ENCODE results near the gene CCDC157.
A peak's percentile ranks its signal among the peaks of the same experiment; 100 is the strongest.

Gene CCDC157

DNA sequence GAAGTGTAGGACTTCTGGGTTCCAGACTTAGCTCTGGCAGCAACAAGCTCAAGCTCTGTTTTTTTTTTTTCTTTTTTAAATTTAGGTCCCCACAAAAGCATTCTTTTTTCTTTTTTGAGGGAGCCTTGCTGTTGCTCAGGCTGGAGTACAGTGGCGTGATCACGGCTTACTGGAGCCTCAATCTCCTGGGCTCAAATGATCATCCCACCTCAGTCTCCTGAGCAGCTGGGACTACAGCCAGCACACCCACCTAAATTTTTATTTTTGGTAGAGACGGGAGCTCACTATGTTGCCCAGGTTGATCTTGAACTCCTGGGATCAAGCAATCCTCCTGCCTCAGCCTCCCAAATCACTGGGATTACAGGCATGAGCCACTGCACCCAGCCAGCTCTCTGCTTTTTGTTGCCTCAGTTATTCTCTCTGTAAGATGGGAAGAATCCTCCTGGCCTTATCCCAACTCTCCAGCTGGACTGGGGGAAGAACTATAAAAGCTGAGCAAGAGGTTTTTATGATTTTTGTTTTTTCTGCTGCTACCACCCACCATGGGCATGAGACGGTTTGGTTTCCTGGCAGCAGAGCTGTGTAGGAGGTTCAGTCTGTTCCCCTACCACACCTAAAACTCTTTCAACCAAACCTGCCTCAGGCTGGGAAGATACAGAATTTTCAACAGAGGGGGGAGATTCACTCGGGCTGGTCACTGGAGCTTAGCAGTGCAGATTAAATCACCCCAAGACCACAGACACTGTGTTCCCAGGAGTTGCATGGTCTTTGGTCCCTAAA lies 57.1 kb downstream of the CCDC157 start:
- no peak for DNase-seq (ENCODE audit: low spot score)

DNA sequence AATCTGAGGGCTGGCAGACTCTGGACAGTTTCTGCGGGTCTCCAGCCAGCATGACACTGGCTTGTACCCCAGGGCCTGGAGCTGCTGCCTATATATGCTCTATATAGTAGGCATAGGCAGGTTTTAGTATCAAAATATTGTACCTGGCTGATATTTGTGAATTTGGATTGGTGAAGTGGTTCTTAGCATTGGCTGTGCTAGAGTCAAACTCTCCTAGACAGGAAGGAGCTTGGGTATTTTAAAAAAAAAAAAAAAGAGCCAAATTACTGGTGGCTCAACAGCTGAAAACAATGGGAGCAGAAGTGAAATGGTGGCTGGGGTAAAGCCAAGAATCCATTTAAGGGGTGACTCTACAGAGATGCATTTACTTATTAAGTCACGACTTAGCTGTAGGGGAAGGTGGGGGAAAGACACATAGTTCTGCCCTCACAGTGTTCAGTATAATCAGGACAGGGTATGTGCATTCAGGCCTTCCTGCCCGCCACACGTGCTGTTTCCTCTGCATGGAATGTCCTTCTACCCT lies 57.8 kb downstream of the CCDC157 start:
- no peak for DNase-seq (ENCODE audit: low spot score)

DNA sequence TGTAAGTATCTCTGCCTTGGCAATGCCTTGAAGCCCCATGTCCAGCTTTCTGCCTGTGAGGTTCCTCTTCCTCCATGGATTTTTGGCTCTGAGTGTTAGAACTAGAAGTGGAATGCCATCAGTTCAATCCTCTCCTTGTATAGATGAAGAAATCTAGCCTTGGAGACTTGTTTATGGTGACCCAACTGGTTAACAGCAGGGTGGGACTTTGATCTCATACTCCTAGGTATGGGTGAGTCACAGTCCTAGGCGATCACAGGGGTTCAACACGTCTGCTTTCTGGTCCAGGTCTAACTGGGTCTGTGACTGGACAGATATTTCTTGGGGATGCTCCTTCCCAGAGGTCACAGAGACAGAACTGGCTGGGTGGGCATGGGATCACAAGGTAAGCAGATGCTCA lies 59.6 kb downstream of the CCDC157 start:
- no peak for DNase-seq (ENCODE audit: low spot score)

DNA sequence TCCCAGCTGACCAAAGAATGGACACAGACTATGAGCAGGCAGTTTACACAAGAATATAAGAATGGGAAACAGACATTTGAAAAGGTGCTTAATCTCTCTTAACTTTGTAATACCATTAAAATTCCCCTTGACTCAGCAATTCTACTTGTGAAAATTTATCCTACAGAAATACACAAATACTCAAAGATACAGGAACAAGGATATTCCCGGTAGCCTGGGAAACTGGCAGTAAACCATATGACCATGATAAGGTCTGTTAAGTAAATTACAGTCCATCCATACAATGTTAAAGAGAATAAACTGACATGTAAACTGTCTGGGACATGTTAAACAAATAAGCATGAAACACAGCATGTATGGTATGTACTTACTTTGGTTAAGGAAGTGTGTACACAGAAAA lies 60.0 kb downstream of the CCDC157 start:
- DNase-seq (ENCODE audit: low spot score) = no peak

DNA sequence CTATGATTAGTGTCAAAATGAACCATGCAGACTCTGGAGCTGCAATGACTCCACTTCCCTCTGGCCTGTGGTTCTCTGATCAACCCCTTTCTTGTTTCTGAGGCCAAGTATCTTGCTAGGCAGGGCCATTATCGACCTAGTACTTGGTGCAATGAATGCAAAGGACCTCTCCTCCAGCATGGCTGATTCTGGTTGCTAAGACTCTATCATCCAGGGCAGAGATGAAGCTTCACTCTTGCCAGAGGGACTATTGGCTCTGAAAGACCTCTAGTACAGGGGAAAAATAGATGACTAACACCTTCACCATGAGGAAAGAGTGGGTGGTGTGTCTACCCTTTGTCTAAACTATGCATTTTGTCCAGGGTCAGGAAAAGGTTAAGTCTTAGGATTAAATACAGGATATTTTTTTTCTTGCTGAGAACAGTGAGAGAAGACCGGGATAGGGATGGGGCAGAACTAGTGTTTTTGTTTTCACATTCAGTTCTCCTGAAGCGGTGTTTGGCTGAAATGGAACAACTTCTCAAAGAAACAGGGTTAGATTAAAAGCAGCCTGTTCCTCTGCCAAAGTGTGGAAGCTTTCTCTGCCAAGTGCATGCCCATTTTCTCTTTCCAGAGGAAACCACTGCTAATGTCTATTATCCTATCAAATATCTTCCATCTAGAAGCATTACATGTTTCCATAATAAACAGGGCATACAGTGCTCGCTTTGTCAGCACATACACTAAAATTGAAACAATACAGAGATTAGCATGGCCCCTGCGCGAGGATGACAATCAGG lies 63.7 kb downstream of the CCDC157 start:
- DNase-seq (ENCODE audit: low spot score) = peak; percentile 45

- DNase-seq (ENCODE audit: low spot score) = no peak
These were observed 65.1 kb downstream of the CCDC157 start for GRCh38 chr22:30421695-30422480.

- DNase-seq (ENCODE audit: low spot score) = peak; percentile 88
These were observed 65.9 kb downstream of the CCDC157 start for GRCh38 chr22:30422481-30423300.

- DNase-seq (ENCODE audit: low spot score) = no peak
These were observed 66.6 kb downstream of the CCDC157 start for GRCh38 chr22:30423301-30423958.

DNA sequence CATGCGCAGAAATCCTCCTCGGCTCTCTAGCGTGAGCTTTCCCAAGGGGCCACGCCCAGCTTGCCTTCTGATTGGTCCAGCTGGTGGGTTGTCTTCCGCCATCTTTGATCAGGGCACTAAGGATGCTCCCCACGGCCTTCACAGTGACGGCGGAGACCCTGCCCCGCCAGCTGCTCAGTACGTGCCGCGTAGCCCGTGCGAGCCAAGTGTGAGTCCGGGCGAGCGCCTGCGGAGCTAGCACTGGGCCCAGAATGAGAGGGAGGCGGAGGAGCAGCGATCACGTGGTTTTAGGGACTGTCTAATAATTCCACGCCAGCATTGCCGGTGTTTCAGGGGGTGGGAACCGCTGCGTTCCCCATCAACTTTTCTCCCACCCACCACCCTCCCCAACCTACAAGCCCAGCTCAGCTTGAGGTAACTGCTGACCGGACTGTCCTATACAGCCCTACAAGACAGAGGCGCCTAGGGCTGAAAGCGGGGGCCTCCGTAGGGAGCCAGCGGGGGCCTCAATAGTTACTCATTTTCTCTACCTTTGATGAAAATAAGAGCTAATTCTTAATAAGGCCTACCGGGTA lies 67.2 kb downstream of the CCDC157 start:
- peak; percentile 99 for DNase-seq (ENCODE audit: low spot score)

DNA sequence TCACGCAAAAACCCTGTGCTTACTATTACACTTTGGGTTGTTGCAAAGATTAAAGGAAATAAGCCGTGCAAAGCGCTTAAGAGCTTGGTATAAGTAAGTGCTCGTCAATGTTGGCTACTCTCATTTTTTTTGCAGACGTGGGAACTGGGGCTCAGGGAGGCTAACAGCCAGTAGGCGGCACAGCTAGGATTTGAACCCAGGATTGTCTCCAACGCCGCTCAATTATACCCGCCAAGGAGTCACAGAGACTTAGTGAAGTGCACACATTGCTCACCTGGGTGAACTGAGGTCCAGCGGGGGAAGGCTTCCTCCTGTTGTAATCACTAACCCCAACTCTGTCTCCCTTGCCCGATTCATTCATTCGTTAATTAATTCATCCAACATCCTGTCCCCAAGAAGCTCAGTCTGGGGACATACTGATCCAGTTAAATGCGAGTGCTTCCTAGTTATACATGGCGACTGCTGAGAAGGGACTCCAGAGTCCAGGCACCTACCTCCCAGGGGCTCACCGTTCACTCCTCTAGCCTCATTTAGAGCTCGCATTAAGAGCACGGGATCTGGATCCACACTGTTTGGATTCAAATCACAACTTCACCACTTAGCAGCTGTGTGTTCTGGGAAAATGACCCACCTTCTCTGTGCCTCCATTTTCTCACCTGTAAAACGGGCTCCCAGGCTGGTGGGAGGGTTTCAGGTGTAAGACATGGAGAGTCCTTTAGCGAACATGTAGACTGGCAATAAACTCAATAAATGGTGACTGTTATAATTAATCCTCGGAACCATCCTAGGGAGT lies 67.9 kb downstream of the CCDC157 start:
- DNase-seq (ENCODE audit: low spot score) = no peak

DNA sequence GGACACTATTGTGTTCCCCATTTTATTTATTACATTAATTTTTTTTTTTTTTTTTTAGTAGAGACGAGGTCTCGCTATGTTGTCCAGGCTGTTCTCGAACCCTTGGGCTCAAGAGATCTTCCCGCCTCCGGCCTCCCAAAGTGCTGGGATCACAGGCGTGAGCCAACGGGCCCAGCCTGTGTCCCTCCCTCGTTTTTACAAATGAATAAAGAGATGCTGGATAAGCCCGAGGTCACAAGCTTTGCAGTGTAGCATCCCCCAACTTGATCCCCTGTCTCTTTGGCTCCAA lies 68.5 kb downstream of the CCDC157 start:
- no peak for DNase-seq (ENCODE audit: low spot score)

DNA sequence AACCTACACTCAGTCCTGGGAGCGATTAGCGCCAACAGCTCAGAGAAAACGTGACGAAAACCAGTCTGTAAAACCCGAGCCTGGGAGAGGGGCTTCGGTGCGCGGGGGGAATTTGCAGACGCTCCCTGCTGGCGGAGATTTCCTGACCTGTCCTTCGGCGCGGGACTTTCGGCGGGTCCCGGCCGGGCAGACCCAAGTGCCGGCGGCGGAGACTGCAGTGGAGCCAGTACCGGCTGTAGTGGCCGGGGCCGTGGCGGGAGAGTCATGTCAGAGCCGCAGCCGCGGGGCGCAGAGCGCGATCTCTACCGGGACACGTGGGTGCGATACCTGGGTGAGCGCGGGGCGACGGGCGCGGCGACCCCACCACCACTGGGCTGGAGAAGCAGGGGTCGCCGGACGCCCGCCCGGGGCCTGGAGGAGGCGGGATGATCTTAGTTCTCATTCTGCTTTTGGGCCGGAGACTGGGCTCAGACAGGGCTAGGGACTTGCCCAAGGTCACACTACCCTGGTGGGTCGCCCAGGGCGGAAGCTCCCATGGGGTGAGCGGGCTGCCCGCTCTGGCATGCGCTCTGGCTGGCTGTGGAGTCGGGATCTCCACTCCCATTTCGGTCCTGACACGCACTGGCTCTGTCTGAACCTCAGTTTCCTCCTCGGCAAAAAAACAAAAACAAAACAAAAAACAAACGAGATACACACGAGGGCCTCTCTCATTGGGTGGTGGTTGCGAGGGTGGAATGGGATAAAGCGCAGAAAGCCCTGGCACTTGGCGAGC lies 69.0 kb downstream of the CCDC157 start, which contains the start of gene MTFP1:
Gene MTFP1 (plus strand): TSS at position 153 of the 772 bp plus-strand sequence. CDS start 112 bp downstream, at position 265.
- peak; percentile 71 for DNase-seq (ENCODE audit: low spot score)

Measured in hepatic stellate cell (primary cell).